Lung (tissue), 12 donors: ENCODE data around the gene RBM33. TPM values are rescaled to one million over a fixed set of nuclear protein-coding genes. Genes with fewer than 3 reads are reported as not detected.

Source experiments
- ATAC-seq: fragments of 200-7000 bp; cut with Tn5 transposase; one replicate; pipeline ENCODE4 v1.9.1; 2020; ENCODE audit warnings: moderate number of reproducible peaks; ENCODE audit not compliant: insufficient read depth, low FRiP score
- DNase-seq, 3 donors: peaks; one replicate each; pipeline ENCODE4 v3.0.0-alpha.2; 2013 to 2017
- H3K27ac ChIP-seq, 2 donors: one replicate each; pipeline ENCODE4 v1.5.1; 2013; ENCODE audit warnings: mild to moderate bottlenecking in 2 of 2, moderate library complexity in 2 of 2, control low read depth in 1 of 2, inconsistent platforms in 1 of 2, low read depth in 1 of 2, low read length in 1 of 2
- H3K27me3 ChIP-seq, 3 donors: one replicate each; pipeline ENCODE4 v1.5.1; 2013; ENCODE audit warnings: low read length in 2 of 3; ENCODE audit not compliant: control insufficient read depth in 3 of 3, insufficient read depth in 3 of 3
- H3K36me3 ChIP-seq, 4 donors: one replicate each; pipeline ENCODE4 v1.5.1; 2013; ENCODE audit warnings: low read length in 4 of 4, mild to moderate bottlenecking in 1 of 4, moderate library complexity in 1 of 4; ENCODE audit not compliant: control insufficient read depth in 4 of 4, insufficient read depth in 4 of 4
- H3K4me1 ChIP-seq, 5 donors: one replicate each; pipeline ENCODE4 v1.5.1; 2013; ENCODE audit warnings: low read length in 5 of 5, mild to moderate bottlenecking in 2 of 5, moderate library complexity in 1 of 5; ENCODE audit not compliant: control insufficient read depth in 5 of 5, insufficient read depth in 5 of 5
- H3K4me3 ChIP-seq: one replicate; pipeline ENCODE4 v1.5.1; 2013; ENCODE audit warnings: mild to moderate bottlenecking, control low read depth, moderate library complexity
- H3K9ac ChIP-seq, 2 donors: one replicate each; pipeline ENCODE4 v1.5.1; 2013; ENCODE audit warnings: low read length in 2 of 2, control low read depth in 1 of 2; ENCODE audit not compliant: insufficient read depth in 1 of 2
- H3K9me3 ChIP-seq, 4 donors: one replicate each; pipeline ENCODE4 v1.5.1; 2013; ENCODE audit warnings: low read length in 3 of 4, mild to moderate bottlenecking in 1 of 4, moderate library complexity in 1 of 4; ENCODE audit not compliant: control insufficient read depth in 4 of 4, insufficient read depth in 3 of 4
- WGBS, 2 donors: extraction: QIAGEN DNeasy Blood & Tissue Kit; methylation state at CpG; one replicate each; pipeline ENCODE4 v1.1.7; 2013; 5-methylcytosine and 5-hydroxymethylcytosine counted together
- polyA plus RNA-seq, 2 donors: library from polyadenylated mRNA; stranded (reverse); fragments of 200-250 nt; gene quantifications; one replicate each; pipeline ENCODE4 v1.2.1, GENCODE V29; 2013
- total RNA-seq, 2 donors: library from RNA; depleted of rRNA in 1 of 2; stranded (reverse); fragments of >200 nt in 1 of 2; gene quantifications; one replicate each; pipeline ENCODE4 v1.2.1, GENCODE V29; 2014 to 2021
- TF ChIP-seq, protein P1 (sequence below): IDR thresholded peaks from 2 replicates; pipeline ENCODE4 v1.5.1; 2012; ENCODE audit warnings: mild to moderate bottlenecking; ENCODE audit errors: control extremely low read depth, extremely low read depth
- donor health status: control.
- donor health status: control.
- donor health status: Bipolar disorder and iron deficiency.
- donor health status: healthy.
- donor health status: DM: yes; HTN: yes; CAD: no.

The RBM33 gene
- total and polyA plus RNA-seq, 4 donors, result 15.3 to 99.6 (median 43.2) TPM

DNA sequence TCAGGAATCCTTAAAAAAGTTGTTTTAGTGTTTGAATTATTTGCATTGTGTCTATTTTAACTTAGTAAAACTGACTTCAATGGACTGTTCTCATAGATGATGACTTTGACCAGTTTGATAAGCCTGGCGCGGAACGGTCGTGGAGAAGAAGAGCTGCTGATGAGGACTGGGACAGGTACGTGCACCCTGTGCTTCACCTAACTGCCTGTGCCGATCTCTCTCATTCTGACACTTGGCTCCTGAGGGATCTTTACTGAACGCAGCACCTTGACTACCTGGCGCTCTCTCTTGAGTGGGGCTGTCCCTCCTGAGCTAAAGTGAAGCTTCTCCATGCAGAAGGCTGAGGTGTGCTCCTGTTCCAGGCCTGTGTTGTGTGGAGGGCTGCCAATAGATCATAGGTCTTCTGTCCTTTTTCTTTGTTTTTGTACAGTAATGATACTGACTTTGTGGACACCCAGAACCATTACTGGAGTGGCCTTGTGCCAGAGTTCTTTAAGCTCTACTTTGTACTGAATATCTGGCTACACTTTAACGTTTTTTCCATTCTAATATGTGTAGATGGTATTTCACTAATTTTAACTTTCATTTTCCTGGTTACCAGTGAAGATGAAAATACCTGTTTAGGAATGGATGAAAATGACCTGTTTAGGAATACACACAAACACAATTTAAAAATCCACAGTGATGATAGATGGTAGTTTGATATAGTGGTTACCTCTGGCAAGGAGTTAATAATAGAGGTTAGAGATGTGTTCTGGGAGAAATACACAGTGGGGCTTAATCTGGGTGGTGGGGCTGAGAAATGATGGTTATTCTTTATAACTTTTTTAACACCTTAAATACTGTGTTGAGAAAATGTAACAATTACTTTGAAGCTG lies 20.9 kb downstream of the RBM33 start:
- Histone ChIP-seq H3K9me3 (no peaks in the 10 kb centered on the region), H3K9ac (no peak overlapping the region), H3K4me3 (no peak overlapping the region), H3K27ac (no peak overlapping the region), H3K36me3 (peaks cover 0 to 6% (median 3%) of the 10 kb centered on the region in 4 donors), H3K27me3 (no peaks in the 10 kb centered on the region), H3K4me1 (peaks cover 0 to 24% (median 7%) of the 10 kb centered on the region in 5 donors)
- TF ChIP-seq, protein P1, sequence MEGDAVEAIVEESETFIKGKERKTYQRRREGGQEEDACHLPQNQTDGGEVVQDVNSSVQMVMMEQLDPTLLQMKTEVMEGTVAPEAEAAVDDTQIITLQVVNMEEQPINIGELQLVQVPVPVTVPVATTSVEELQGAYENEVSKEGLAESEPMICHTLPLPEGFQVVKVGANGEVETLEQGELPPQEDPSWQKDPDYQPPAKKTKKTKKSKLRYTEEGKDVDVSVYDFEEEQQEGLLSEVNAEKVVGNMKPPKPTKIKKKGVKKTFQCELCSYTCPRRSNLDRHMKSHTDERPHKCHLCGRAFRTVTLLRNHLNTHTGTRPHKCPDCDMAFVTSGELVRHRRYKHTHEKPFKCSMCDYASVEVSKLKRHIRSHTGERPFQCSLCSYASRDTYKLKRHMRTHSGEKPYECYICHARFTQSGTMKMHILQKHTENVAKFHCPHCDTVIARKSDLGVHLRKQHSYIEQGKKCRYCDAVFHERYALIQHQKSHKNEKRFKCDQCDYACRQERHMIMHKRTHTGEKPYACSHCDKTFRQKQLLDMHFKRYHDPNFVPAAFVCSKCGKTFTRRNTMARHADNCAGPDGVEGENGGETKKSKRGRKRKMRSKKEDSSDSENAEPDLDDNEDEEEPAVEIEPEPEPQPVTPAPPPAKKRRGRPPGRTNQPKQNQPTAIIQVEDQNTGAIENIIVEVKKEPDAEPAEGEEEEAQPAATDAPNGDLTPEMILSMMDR, result no peak
- ATAC-seq (no peak), DNase-seq (no peak)
- 87 to 90% methylated on average over 9 of the region's 9 CpGs for WGBS, 2 donors

- 85 to 96% methylated on average over 3 of the region's 3 CpGs for WGBS, 2 donors
- ATAC-seq (no peak), DNase-seq (no peak)
- no peaks in the 10 kb centered on the region for H3K9me3 ChIP-seq
- no peak overlapping the region for H3K9ac ChIP-seq
- TF ChIP-seq, protein P1, result no peak
- no peaks in the 10 kb centered on the region for H3K27me3 ChIP-seq
- no peak overlapping the region for H3K27ac ChIP-seq
- peaks cover 0 to 6% (median 3%) of the 10 kb centered on the region in 4 donors for H3K36me3 ChIP-seq
- H3K4me3 ChIP-seq, result no peak overlapping the region
- peaks cover 0 to 28% (median 7%) of the 10 kb centered on the region in 5 donors for H3K4me1 ChIP-seq
Measured at GRCh38 chr7:155665957-155666287, 21.5 kb downstream of the RBM33 start.

- Histone ChIP-seq H3K4me3 (no peak overlapping the region), H3K9ac (no peak overlapping the region), H3K36me3 (peaks cover 0 to 6% (median 3%) of the 10 kb centered on the region in 4 donors), H3K27me3 (no peaks in the 10 kb centered on the region), H3K9me3 (no peaks in the 10 kb centered on the region), H3K27ac (no peak overlapping the region), H3K4me1 (peaks cover 0 to 25% (median 7%) of the 10 kb centered on the region in 5 donors)
- ATAC-seq (no peak), DNase-seq (no peak)
- WGBS, 2 donors, result 70 to 76% methylated on average over 6 of the region's 6 CpGs
- TF ChIP-seq, protein P1, result no peak
Measured at GRCh38 chr7:155667241-155667829, 22.9 kb downstream of the RBM33 start.
